SH-SY5Y (cell line): ENCODE measurements around the gene TOP3A.

Source experiments
- GATA2 ChIP-seq: IDR thresholded peaks from 2 replicates; pipeline ENCODE4 v1.6.1; 2011; ENCODE audit warnings: mild to moderate bottlenecking, low read depth, low read length
- GATA3 ChIP-seq: IDR thresholded peaks from 2 replicates; pipeline ENCODE4 v1.6.1; 2011; ENCODE audit warnings: low read depth, mild to moderate bottlenecking, low read length, moderate library complexity

GRCh38 chr17:18270046-18270931 lies 44.5 kb downstream of the TOP3A start:
- TF ChIP-seq GATA3 (no peak), GATA2 (no peak)
